ENCODE results near the gene FNDC3B. TPM values are rescaled to one million over a fixed set of nuclear protein-coding genes. Genes with fewer than 3 reads are reported as not detected.
"Not testable (repeated sequence)": the region's sequence is repeated elsewhere in the genome, so short reads cannot be mapped to it uniquely, and the experiment has no call there.

The FNDC3B gene
- total RNA-seq: 29.0 and 31.5 TPM in 2 replicates

DNA sequence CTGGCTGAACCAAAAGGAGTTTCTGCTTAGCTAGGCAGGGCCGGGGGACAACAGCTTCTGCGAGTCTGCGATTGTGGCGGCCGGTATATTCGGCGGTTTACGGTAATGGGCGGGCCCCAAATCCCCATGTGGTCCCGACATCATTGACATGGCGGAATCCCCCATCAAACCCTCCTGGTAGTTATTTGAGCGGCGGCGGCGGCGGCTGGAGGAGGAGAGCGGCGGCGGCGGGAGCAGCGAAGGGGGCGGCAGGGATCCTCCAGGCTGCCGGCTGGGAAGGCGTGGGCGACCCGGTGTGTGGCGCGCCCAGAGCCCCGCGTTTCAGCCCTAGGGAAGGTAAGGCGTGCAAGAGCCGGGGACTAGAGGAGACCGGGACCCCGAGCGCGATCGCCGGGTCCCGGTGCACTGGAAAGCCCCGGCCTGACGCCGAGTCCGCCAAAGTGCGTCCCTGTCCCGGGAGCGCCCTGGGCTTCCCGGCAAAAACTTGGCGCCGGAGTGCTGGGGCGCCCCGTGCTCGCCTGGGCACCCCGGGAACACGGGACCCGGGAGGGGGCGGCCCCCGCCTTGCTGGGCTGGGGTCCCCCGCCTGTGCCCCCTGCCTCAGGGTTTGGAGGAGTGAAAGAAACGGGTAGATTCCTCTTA lies at the start of gene FNDC3B:
TSS of gene FNDC3B (plus strand) at position 143 of the 642 bp plus-strand sequence. CDS start 72,902 bp downstream, outside the sequence.
- H3K4me1 Mint-ChIP-seq (ENCODE audit: low read depth): peaks cover 31% of the 10 kb centered on the region
- H3K27ac Mint-ChIP-seq: peak within 1 kb of the TSS; percentile 99
- no peaks in the 10 kb centered on the region for H3K9me3 Mint-ChIP-seq
- DNase-seq (ENCODE audit: low spot score): peak; percentile 89
- peaks cover 2% of the 10 kb centered on the region for H3K36me3 Mint-ChIP-seq (ENCODE audit: low read depth)
- peaks cover 13% of the 10 kb centered on the region for H3K27me3 Mint-ChIP-seq (ENCODE audit: insufficient read depth)
- H3K4me3 Mint-ChIP-seq: peak within 1 kb of the TSS; percentile 99
- intact Hi-C loops (cut with micrococcal nuclease): loop anchor here (1.0 to 10.0 kb wide), 13 partner anchors 17 to 1682 kb away; partner anchors contain the start of genes ECT2, PLD1 and SKIL

GRCh38 chr3:171990239-171990638 lies 49.1 kb upstream of the FNDC3B start:
- H3K27ac Mint-ChIP-seq; DNase-seq (ENCODE audit: low spot score); H3K4me1 Mint-ChIP-seq (ENCODE audit: low read depth); H3K36me3 Mint-ChIP-seq (ENCODE audit: low read depth); H3K9me3 Mint-ChIP-seq; intact Hi-C loops (cut with micrococcal nuclease); H3K4me3 Mint-ChIP-seq; H3K27me3 Mint-ChIP-seq (ENCODE audit: insufficient read depth): not testable (repeated sequence)

GRCh38 chr3:171991166-171991565 lies 48.2 kb upstream of the FNDC3B start:
- DNase-seq (ENCODE audit: low spot score): no peak
- Mint-ChIP-seq H3K27me3 (ENCODE audit: insufficient read depth) (peaks cover 7% of the 10 kb centered on the region), H3K27ac (no peak overlapping the region), H3K9me3 (no peaks in the 10 kb centered on the region), H3K4me3 (no peak overlapping the region), H3K4me1 (ENCODE audit: low read depth) (no peaks in the 10 kb centered on the region), H3K36me3 (ENCODE audit: low read depth) (no peaks in the 10 kb centered on the region)
- intact Hi-C loops (cut with micrococcal nuclease): no loop called here

- no peak for DNase-seq (ENCODE audit: low spot score)
- intact Hi-C loops (cut with micrococcal nuclease): no loop called here
- Mint-ChIP-seq H3K4me3 (no peak overlapping the region), H3K9me3 (peaks cover 5% of the 10 kb centered on the region), H3K36me3 (ENCODE audit: low read depth) (no peaks in the 10 kb centered on the region), H3K4me1 (ENCODE audit: low read depth) (no peaks in the 10 kb centered on the region), H3K27ac (no peak overlapping the region), H3K27me3 (ENCODE audit: insufficient read depth) (peaks cover 6% of the 10 kb centered on the region)
Measured at GRCh38 chr3:171994646-171995428, 44.5 kb upstream of the FNDC3B start.

GRCh38 chr3:171995486-171995885 lies 43.9 kb upstream of the FNDC3B start:
- Mint-ChIP-seq H3K4me3 (no peak overlapping the region), H3K36me3 (ENCODE audit: low read depth) (no peaks in the 10 kb centered on the region), H3K4me1 (ENCODE audit: low read depth) (no peaks in the 10 kb centered on the region), H3K27ac (no peak overlapping the region), H3K27me3 (ENCODE audit: insufficient read depth) (peaks cover 6% of the 10 kb centered on the region), H3K9me3 (peaks cover 5% of the 10 kb centered on the region)
- no peak for DNase-seq (ENCODE audit: low spot score)
- intact Hi-C loops (cut with micrococcal nuclease): no loop called here

GRCh38 chr3:171996178-171996817 lies 43.1 kb upstream of the FNDC3B start:
- Mint-ChIP-seq H3K27ac (peak overlapping the region; percentile 10), H3K36me3 (ENCODE audit: low read depth) (no peaks in the 10 kb centered on the region), H3K9me3 (peaks cover 5% of the 10 kb centered on the region), H3K4me3 (no peak overlapping the region), H3K4me1 (ENCODE audit: low read depth) (no peaks in the 10 kb centered on the region), H3K27me3 (ENCODE audit: insufficient read depth) (peaks cover 7% of the 10 kb centered on the region)
- intact Hi-C loops (cut with micrococcal nuclease): no loop called here
- no peak for DNase-seq (ENCODE audit: low spot score)

DNA sequence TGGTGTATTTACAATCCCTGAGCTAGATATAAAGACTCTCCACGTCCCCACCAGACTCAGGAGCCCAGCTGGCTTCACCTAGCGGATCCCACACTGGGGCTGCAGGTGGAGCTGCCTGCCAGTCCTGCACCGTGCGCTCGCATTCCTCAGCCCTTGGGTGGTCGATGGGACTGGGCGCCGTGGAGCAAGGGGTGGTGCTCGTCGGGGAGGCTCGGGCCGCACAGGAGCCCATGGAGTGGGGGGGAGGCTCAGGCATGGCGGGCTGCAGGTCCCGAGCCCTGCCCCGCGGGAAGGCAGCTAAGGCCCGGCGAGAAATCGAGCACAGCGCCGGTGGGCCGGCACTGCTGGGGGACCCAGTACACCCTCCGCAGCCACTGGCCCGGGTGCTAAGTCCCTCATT lies 40.6 kb upstream of the FNDC3B start:
- H3K4me1 Mint-ChIP-seq (ENCODE audit: low read depth); H3K27me3 Mint-ChIP-seq (ENCODE audit: insufficient read depth); H3K4me3 Mint-ChIP-seq; H3K36me3 Mint-ChIP-seq (ENCODE audit: low read depth); H3K9me3 Mint-ChIP-seq; intact Hi-C loops (cut with micrococcal nuclease); H3K27ac Mint-ChIP-seq; DNase-seq (ENCODE audit: low spot score): not testable (repeated sequence)

DNA sequence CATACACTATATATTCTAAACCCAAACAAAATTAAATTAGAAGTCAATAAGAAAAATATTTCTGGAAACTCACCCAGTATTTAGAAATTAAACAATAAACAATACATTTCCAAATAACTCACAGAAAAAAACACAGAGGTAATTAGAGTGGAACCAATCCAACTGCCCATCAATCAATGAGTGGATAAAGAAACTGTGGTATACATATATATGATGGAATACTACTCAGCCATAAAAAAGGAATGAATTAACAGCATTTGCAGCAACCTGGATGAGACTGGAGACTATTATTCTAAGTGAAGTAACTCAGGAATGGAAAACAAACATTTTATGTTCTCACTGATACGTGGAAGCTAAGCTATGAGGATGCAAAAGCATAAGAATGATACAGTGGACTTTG lies 37.8 kb upstream of the FNDC3B start:
- H3K9me3 Mint-ChIP-seq; H3K36me3 Mint-ChIP-seq (ENCODE audit: low read depth); DNase-seq (ENCODE audit: low spot score); H3K27ac Mint-ChIP-seq; intact Hi-C loops (cut with micrococcal nuclease); H3K4me3 Mint-ChIP-seq; H3K27me3 Mint-ChIP-seq (ENCODE audit: insufficient read depth); H3K4me1 Mint-ChIP-seq (ENCODE audit: low read depth): not testable (repeated sequence)

DNA sequence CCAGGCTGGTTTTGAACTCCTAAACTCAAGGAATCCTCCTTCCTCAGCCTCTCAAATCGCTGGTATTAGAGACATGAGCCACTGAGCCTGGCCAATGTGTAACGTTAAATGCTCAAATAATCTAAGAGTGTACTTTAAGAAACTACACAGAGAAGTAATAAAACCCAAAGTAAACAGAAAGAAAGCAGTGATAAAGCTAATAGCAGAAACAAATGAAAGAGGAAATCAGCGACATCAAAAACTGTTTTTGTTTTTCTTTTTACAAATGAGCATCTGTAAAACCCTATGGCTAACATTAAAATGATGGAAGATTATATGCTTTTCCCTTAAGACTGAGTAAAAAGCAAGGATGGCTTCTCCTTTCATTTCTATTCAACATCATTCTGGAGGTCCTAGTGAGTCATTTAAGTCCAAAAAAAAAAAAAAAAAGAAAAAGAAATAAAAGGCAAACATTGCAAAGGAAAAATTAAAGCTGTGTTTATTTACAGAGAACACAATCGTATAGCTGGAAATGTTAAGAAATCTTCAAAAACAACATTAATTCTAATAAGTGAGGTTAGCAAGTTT lies 36.8 kb upstream of the FNDC3B start:
- intact Hi-C loops (cut with micrococcal nuclease): no loop called here

DNA sequence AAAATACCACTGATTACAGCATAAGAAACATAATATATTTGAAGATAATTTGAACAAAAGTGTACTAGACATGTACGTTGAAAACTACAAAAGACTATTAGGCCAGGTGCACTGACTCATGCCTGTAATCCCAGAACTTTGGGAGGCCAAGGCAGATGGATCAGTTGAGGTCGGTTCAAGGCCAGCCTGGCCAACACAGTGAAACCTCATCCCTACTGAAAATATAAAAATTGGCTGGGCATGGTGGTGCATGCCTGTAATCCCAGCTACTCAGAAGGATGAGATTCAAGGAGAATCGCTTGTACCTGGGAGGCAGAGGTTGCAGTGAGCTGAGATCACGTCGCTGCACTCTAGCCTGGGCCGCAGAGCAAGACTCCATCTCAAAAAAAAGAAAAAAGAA lies 36.2 kb upstream of the FNDC3B start:
- Mint-ChIP-seq H3K4me3 (no peak overlapping the region), H3K27me3 (ENCODE audit: insufficient read depth) (peaks cover 4% of the 10 kb centered on the region), H3K4me1 (ENCODE audit: low read depth) (no peaks in the 10 kb centered on the region), H3K27ac (no peak overlapping the region), H3K9me3 (no peaks in the 10 kb centered on the region), H3K36me3 (ENCODE audit: low read depth) (no peaks in the 10 kb centered on the region)
- intact Hi-C loops (cut with micrococcal nuclease): no loop called here
- no peak for DNase-seq (ENCODE audit: low spot score)

More for the DNA sequence above, 36.8 kb upstream of the FNDC3B start:
- DNase-seq (ENCODE audit: low spot score): no peak
- no peak overlapping the region for H3K27ac Mint-ChIP-seq
- H3K9me3 Mint-ChIP-seq: no peaks in the 10 kb centered on the region
- no peaks in the 10 kb centered on the region for H3K4me1 Mint-ChIP-seq (ENCODE audit: low read depth)
- H3K4me3 Mint-ChIP-seq: no peak overlapping the region
- H3K27me3 Mint-ChIP-seq (ENCODE audit: insufficient read depth): peaks cover 4% of the 10 kb centered on the region
- no peaks in the 10 kb centered on the region for H3K36me3 Mint-ChIP-seq (ENCODE audit: low read depth)

DNA sequence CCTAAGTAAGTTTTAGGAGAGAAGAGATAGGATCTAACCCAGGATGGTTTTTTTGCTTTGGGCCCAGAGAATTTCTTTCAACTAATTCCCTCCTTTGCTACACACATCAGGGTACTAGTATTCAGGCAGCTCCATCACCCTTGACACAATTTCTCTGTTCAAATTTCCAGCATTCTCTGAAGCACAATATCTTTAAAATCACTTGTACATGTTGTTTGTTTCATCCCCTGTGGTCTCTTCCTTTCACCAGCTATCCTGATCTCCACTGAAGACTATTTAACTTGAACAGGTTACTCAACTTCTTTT lies 32.4 kb upstream of the FNDC3B start:
- H3K27ac Mint-ChIP-seq: no peak overlapping the region
- no peaks in the 10 kb centered on the region for H3K4me1 Mint-ChIP-seq (ENCODE audit: low read depth)
- intact Hi-C loops (cut with micrococcal nuclease): no loop called here

GRCh38 chr3:172009803-172010202 lies 29.6 kb upstream of the FNDC3B start:
- Mint-ChIP-seq H3K36me3 (ENCODE audit: low read depth) (no peaks in the 10 kb centered on the region), H3K27ac (no peak overlapping the region), H3K4me1 (ENCODE audit: low read depth) (no peaks in the 10 kb centered on the region), H3K4me3 (no peak overlapping the region), H3K27me3 (ENCODE audit: insufficient read depth) (peaks cover 2% of the 10 kb centered on the region), H3K9me3 (no peaks in the 10 kb centered on the region)
- no peak for DNase-seq (ENCODE audit: low spot score)
- intact Hi-C loops (cut with micrococcal nuclease): no loop called here

More for the DNA sequence above, 32.4 kb upstream of the FNDC3B start:
- peaks cover 1% of the 10 kb centered on the region for H3K27me3 Mint-ChIP-seq (ENCODE audit: insufficient read depth)
- H3K4me3 Mint-ChIP-seq: no peak overlapping the region
- no peaks in the 10 kb centered on the region for H3K36me3 Mint-ChIP-seq (ENCODE audit: low read depth)
- no peaks in the 10 kb centered on the region for H3K9me3 Mint-ChIP-seq
- DNase-seq (ENCODE audit: low spot score): no peak

DNA sequence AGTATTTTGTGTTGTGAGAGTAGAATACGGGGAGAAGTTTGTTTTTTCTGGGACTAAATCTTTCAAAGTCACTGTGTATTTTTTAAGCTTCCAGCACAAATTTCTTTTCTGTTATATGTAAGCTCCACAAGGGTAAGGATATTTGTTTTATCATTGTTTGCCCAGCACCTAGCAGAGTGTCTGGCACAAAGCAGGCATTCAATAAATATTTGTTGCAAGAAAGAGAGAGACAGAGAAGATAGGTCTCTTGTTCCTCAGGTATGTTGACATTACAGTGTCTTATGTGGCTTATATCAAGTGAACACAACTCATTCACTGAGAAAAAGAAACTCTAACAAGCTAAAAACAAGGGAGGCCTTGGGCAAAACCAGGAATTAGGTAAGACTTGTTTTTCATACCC lies 26.6 kb upstream of the FNDC3B start:
- intact Hi-C loops (cut with micrococcal nuclease): no loop called here
- Mint-ChIP-seq H3K4me1 (ENCODE audit: low read depth) (no peaks in the 10 kb centered on the region), H3K27ac (no peak overlapping the region), H3K4me3 (no peak overlapping the region), H3K27me3 (ENCODE audit: insufficient read depth) (peaks cover 8% of the 10 kb centered on the region), H3K36me3 (ENCODE audit: low read depth) (peaks cover 1% of the 10 kb centered on the region), H3K9me3 (no peaks in the 10 kb centered on the region)
- no peak for DNase-seq (ENCODE audit: low spot score)

Measured in activated T-helper 1 cell treated with anti-CD3 and anti-CD28 coated beads, Interleukin-12 subunit alpha, Interleukin-12 subunit beta, Interleukin-2, Interleukin-4 antibody, amounts not matched to agents 30 ng/mL and 10 ng/mL and 1 ng/mL, durations not matched to agents 14 hours and 24 hours and 36 hours (primary cell).